Glutamatergic neuron (in vitro differentiated cells): Measurements from ENCODE around the gene AGPAT4. TPM values are rescaled to one million over a fixed set of nuclear protein-coding genes. Genes with fewer than 3 reads are reported as not detected.

ENCODE experiments used
- DNase-seq: peaks from one replicate; pipeline ENCODE4 v3.0.0; 2022
- H3K27ac Mint-ChIP-seq: one replicate; pipeline ENCODE4 v1.8.0; 2020; ENCODE audit warnings: mild to moderate bottlenecking, mixed read lengths, inconsistent platforms; ENCODE audit not compliant: unreplicated experiment
- H3K27me3 Mint-ChIP-seq: one replicate; pipeline ENCODE4 v1.8.0; 2020; ENCODE audit warnings: mild to moderate bottlenecking, moderate library complexity, mixed read lengths, inconsistent platforms; ENCODE audit not compliant: unreplicated experiment
- H3K36me3 Mint-ChIP-seq: one replicate; pipeline ENCODE4 v1.8.0; 2020; ENCODE audit warnings: mild to moderate bottlenecking, mixed read lengths, inconsistent platforms; ENCODE audit not compliant: unreplicated experiment
- H3K4me1 Mint-ChIP-seq: one replicate; pipeline ENCODE4 v1.8.0; 2020; ENCODE audit warnings: mild to moderate bottlenecking, low read depth, mixed read lengths, inconsistent platforms; ENCODE audit not compliant: unreplicated experiment
- H3K4me3 Mint-ChIP-seq: one replicate; pipeline ENCODE4 v1.8.0; 2020; ENCODE audit warnings: mild to moderate bottlenecking, mixed read lengths, inconsistent platforms; ENCODE audit not compliant: unreplicated experiment
- H3K9me3 Mint-ChIP-seq: one replicate; pipeline ENCODE4 v1.8.0; 2020; ENCODE audit warnings: mild to moderate bottlenecking, moderate library complexity, mixed read lengths, inconsistent platforms; ENCODE audit not compliant: unreplicated experiment
- total RNA-seq: library from RNA; stranded (reverse); fragmentation: NEBNext Ultra II Directional; extraction: Animal tissue kit (Norgen Biotek cat#: 25700); gene quantifications from one replicate; pipeline ENCODE4 v1.2.1, GENCODE V29; 2021; ENCODE audit not compliant: unreplicated experiment
- TF ChIP-seq, protein P1 (sequence below): fragments of 200-600 bp; sonication (generic); IDR thresholded peaks from one replicate; pipeline ENCODE4 v1.5.0; 2021; ENCODE audit not compliant: partially characterized antibody, unreplicated experiment

Gene AGPAT4
- total RNA-seq, 1 donor from 2014 or later: 90.2 TPM

DNA sequence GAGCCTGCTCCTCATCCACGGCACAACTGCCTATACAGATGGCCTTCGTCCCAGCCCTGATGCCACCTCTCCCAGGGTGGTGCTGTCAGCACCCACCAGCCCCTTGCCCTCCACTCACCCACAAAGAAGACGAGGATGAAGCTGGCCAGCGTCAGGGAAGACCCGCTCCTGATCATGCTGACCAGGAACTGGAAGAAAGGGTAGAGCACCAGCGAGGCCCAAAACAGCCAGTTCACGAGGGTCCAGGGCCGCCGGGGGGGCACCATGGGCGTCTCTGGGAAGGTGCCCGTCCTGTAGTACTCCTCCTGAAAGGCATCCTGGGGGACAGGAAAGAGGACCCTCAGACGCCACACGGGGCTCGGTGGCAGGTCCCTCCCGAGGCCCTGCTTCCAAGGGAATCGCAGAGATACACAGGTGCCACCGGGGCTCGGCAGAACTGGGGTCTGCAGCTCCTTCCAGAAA is 134.5 kb downstream of the AGPAT4 start:
- TF ChIP-seq, protein P1, sequence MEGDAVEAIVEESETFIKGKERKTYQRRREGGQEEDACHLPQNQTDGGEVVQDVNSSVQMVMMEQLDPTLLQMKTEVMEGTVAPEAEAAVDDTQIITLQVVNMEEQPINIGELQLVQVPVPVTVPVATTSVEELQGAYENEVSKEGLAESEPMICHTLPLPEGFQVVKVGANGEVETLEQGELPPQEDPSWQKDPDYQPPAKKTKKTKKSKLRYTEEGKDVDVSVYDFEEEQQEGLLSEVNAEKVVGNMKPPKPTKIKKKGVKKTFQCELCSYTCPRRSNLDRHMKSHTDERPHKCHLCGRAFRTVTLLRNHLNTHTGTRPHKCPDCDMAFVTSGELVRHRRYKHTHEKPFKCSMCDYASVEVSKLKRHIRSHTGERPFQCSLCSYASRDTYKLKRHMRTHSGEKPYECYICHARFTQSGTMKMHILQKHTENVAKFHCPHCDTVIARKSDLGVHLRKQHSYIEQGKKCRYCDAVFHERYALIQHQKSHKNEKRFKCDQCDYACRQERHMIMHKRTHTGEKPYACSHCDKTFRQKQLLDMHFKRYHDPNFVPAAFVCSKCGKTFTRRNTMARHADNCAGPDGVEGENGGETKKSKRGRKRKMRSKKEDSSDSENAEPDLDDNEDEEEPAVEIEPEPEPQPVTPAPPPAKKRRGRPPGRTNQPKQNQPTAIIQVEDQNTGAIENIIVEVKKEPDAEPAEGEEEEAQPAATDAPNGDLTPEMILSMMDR: no peak
- H3K4me3 Mint-ChIP-seq: no peak overlapping the region
- no peak overlapping the region for H3K27ac Mint-ChIP-seq
- peaks cover 42% of the 10 kb centered on the region for H3K36me3 Mint-ChIP-seq
- peaks cover 9% of the 10 kb centered on the region for H3K27me3 Mint-ChIP-seq
- peaks cover 5% of the 10 kb centered on the region for H3K4me1 Mint-ChIP-seq
- peaks cover 18% of the 10 kb centered on the region for H3K9me3 Mint-ChIP-seq
- DNase-seq: no peak

DNA sequence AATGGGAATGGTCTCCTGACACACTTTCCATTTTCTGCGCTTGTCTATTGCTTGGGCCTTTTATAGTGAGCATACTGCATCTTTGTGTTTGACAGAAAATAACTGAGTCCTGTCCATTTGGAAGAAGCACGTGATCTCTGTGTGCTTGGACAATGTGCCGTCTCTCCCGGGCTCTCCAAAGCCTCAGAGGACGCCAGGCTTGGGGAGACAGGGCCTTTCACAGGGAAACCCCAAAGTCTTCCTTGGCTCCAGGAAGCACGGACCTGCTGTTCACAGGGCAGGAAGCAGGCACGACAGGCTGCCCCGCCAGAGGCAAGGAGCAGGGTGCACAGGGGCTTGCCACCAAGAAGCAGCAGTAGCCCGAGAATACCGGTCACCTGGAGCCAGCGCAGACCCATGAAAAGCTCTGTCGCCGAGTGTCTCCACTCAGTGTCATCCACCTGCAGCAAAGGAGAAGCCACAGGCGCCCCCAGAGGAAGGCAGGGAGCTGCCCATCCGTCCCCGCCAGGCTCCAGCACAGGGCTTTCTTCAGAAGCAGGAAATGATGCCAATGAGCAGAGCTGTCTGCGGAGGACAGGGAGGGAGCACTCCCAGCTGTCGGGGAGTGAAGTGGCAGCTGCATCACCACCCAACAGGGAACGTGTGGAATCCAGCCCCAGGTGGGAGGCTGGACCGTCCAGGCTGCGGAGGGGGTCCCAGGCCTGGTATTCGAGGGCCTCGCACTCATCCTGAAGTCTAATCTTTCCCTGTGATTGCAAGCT is 135.1 kb downstream of the AGPAT4 start:
- no peak for DNase-seq
- TF ChIP-seq, protein P1: no peak
- H3K9me3 Mint-ChIP-seq: peaks cover 18% of the 10 kb centered on the region
- H3K27ac Mint-ChIP-seq: no peak overlapping the region
- H3K27me3 Mint-ChIP-seq: peaks cover 9% of the 10 kb centered on the region
- peaks cover 44% of the 10 kb centered on the region for H3K36me3 Mint-ChIP-seq
- H3K4me3 Mint-ChIP-seq: no peak overlapping the region
- peaks cover 5% of the 10 kb centered on the region for H3K4me1 Mint-ChIP-seq

DNA sequence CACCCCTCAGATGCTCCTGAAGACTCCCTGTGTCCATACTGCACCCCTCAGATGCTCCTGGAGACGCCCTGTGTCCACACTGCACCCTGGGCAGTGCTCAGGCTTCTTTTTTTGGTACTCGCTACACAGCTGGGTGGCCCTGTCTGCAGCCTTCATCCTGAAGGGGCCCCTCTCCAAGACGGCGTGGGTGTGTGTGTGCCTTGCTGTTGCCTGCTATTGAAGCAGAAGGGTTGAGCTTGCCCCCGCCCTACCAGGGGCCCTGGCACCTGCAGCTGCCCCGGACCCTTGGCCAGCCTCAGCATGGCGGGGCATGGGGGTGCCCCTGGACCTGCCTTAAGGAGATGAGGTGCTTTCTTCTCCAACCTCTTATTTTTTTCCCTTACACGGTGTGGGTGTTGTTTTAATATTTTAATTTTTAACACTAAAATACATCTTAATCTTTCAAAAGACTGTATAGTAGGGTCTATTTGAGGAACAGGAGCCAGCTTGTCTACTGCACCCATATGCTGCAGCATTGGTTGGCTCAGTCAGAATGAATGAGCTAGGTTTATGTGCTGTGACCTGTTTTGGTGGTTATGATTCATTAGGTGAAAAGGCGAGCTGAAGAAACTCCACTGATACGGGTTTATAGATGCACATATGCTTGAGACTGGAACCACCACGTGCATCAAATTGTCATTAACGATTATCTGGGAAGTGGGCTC is 135.9 kb downstream of the AGPAT4 start:
- H3K27me3 Mint-ChIP-seq: peaks cover 9% of the 10 kb centered on the region
- peaks cover 5% of the 10 kb centered on the region for H3K4me1 Mint-ChIP-seq
- H3K9me3 Mint-ChIP-seq: peaks cover 21% of the 10 kb centered on the region
- DNase-seq: no peak
- no peak overlapping the region for H3K27ac Mint-ChIP-seq
- no peak overlapping the region for H3K4me3 Mint-ChIP-seq
- TF ChIP-seq, protein P1: no peak
- peaks cover 44% of the 10 kb centered on the region for H3K36me3 Mint-ChIP-seq

DNA sequence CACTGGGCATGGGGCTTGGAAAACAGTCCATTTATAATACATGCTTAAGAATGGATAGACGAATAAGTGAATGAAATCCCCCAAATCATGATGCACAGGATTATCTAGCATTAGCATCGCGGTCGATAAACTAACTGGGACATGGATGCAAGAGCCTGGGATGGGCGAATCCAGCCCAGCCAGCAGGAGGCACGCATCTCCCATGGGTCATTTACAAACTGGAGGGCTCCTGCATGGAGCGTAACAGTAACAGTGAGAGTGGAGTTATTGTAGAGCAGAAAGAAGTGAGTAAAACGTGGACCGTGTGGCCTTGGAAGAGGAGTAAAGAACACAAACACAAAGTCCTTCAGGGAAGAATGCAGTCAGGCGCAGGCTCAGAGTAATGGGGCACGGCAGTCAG is 136.5 kb downstream of the AGPAT4 start:
- TF ChIP-seq, protein P1: no peak
- Mint-ChIP-seq H3K4me1 (peaks cover 4% of the 10 kb centered on the region), H3K4me3 (no peak overlapping the region), H3K9me3 (peaks cover 19% of the 10 kb centered on the region), H3K36me3 (peaks cover 41% of the 10 kb centered on the region), H3K27ac (no peak overlapping the region), H3K27me3 (peaks cover 8% of the 10 kb centered on the region)
- no peak for DNase-seq

DNA sequence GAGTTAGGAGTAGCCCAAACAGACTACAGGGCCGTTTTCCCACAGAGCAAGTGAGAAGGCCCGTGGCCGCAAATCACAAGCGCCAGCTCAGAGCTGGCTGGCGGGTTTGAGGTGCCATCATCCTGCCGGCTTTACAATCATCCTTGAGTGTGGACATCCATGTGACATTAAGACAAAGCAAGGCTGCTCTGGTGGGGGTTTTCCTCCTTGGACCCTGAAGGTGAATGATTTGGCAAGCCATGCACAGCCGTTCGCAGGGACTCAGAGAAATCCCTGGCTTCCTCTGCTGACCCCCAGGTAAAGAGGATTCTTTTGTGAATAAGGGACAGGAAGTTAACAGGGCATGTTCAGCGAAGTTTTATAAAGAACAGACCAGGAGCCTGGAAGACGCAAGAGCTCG is 137.2 kb downstream of the AGPAT4 start:
- no peak for DNase-seq
- H3K9me3 Mint-ChIP-seq: peaks cover 23% of the 10 kb centered on the region
- no peak overlapping the region for H3K4me3 Mint-ChIP-seq
- H3K27me3 Mint-ChIP-seq: peaks cover 5% of the 10 kb centered on the region
- H3K4me1 Mint-ChIP-seq: peaks cover 3% of the 10 kb centered on the region
- TF ChIP-seq, protein P1: no peak
- peak overlapping the region; percentile 17 for H3K27ac Mint-ChIP-seq
- H3K36me3 Mint-ChIP-seq: peaks cover 37% of the 10 kb centered on the region
